Naive thymus-derived CD8-positive, alpha-beta T cell (primary cell): Measurements from ENCODE around the gene ADRB2. TPM values are rescaled to one million over a fixed set of nuclear protein-coding genes. Genes with fewer than 3 reads are reported as not detected.
"Not testable (repeated sequence)": the region's sequence is repeated elsewhere in the genome, so short reads cannot be mapped to it uniquely, and the experiment has no call there.

Experiments
- ATAC-seq, 2 donors: fragments of 150-1000 bp; cut with Tn5 transposase in 1 of 2; sonication (Bioruptor Pico), chemical (Tn5 transposase) in 1 of 2; 1 replicate in 1 of 2; 2 replicates in 1 of 2; pipeline ENCODE4 v1.10.0; 2021; ENCODE audit warnings: mild to moderate bottlenecking in 2 of 2, moderate library complexity in 2 of 2
- POLR2A ChIA-PET: fragments of 350-600 bp; sonication (Branson Sonifier 250); formaldehyde crosslinking; loops from one replicate; lab custom pipeline; 2021; ENCODE audit warnings: antibody characterized with exemption; lab: Charles Lee
- DNase-seq, 10 donors: peaks; one replicate each; pipeline versions ENCODE4 v3.0.0 to v3.0.0-alpha.2; 2020 to 2022
- H3K27ac Mint-ChIP-seq, 10 donors: one replicate each; pipeline ENCODE4 v1.8.0; 2020 to 2022; ENCODE audit warnings: mild to moderate bottlenecking in 10 of 10, mixed read lengths in 10 of 10, moderate library complexity in 4 of 10, inconsistent platforms in 1 of 10
- H3K27me3 Mint-ChIP-seq, 5 donors: one replicate each; pipeline ENCODE4 v1.8.0; 2021 to 2022; ENCODE audit warnings: mixed read lengths in 5 of 5
- H3K36me3 Mint-ChIP-seq, 3 donors: one replicate each; pipeline ENCODE4 v1.8.0; 2020 to 2022; ENCODE audit warnings: mixed read lengths in 3 of 3, mild to moderate bottlenecking in 2 of 3, inconsistent platforms in 1 of 3
- H3K4me1 Mint-ChIP-seq, 4 donors: one replicate each; pipeline ENCODE4 v1.8.0; 2021 to 2022; ENCODE audit warnings: mixed read lengths in 4 of 4
- H3K4me3 Mint-ChIP-seq, 10 donors: one replicate each; pipeline ENCODE4 v1.8.0; 2020 to 2022; ENCODE audit warnings: mild to moderate bottlenecking in 10 of 10, mixed read lengths in 10 of 10, moderate library complexity in 6 of 10, inconsistent platforms in 1 of 10
- H3K9me3 Mint-ChIP-seq, 9 donors: one replicate each; pipeline ENCODE4 v1.8.0; 2020 to 2022; ENCODE audit warnings: mixed read lengths in 9 of 9, mild to moderate bottlenecking in 3 of 9, inconsistent platforms in 1 of 9, moderate library complexity in 1 of 9
- polyA plus RNA-seq, 3 donors: library from polyadenylated mRNA; unstranded; fragments of 300-500 nt; fragmentation: Illumina TruSeq; gene quantifications; one replicate each; pipeline ENCODE4 v1.2.3, GENCODE V29; 2021
- total RNA-seq, 8 experiments: library from RNA in 2 of 8; stranded (reverse) in 2 of 8; gene quantifications; one replicate each; pipeline ENCODE4 v1.2.3 and lab custom pipeline; 2021 to 2026

The ADRB2 gene
- total and polyA plus RNA-seq, 5 experiments from 2014 or later: 0.33 to 12.9 (median 2.1) TPM; not detected in 1

DNA sequence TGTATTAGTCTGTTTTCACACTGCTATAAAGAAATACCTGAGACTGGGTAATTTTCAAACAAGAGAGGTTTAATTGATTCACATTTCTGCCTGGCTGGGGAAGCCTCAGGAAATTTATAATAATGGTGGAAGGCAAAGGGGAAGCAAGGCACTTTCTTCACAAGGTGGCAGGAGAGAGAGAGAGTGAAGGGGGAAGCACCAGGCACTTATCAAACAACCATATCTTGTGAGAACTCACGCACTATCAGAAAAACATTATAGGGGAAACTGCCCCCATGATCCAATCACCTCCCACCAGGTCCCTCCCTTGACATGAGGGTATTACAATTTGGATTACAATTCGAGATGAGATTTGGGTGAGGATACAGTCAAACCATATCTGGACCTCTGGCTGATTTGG is 34.7 kb downstream of the ADRB2 start:
- H3K4me1 Mint-ChIP-seq: peaks cover 0 to 40% (median 2%) of the 10 kb centered on the region in 4 donors
- no peak overlapping the region for H3K4me3 Mint-ChIP-seq
- H3K27ac Mint-ChIP-seq: peak overlapping the region in 1 of 10 donors; percentile 49

DNA sequence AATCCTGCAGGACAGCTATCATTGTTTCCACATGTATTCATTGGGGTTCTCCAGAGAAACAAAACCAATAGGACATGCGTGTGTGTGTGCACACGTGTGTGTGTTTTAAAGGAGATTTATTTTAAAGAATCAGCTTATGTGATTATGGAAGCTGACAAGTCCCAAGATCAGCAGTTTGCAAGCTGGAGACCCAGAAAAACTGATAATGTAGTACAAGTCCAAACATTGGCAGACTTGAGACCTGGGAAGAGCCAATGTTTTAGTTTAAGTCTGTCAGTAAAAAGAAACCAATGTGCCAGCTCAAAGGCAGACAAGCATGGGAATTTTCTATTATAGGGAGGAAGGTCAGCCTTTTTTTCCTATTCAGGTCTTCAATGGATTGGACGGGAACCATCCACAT is 35.3 kb downstream of the ADRB2 start:
- Mint-ChIP-seq H3K4me3 (no peak overlapping the region), H3K9me3 (no peaks in the 10 kb centered on the region), H3K27ac (no peak overlapping the region), H3K36me3 (no peaks in the 10 kb centered on the region), H3K4me1 (peaks cover 0 to 34% (median under 1%) of the 10 kb centered on the region in 4 donors), H3K27me3 (peaks cover 0 to 8% (median 0%) of the 10 kb centered on the region in 5 donors)
- DNase-seq (no peak), ATAC-seq (no peak)
- POLR2A ChIA-PET: no interaction called here

More for the DNA sequence above, 34.7 kb downstream of the ADRB2 start:
- no peaks in the 10 kb centered on the region for H3K36me3 Mint-ChIP-seq
- peaks cover 0 to 8% (median 0%) of the 10 kb centered on the region in 5 donors for H3K27me3 Mint-ChIP-seq
- no peaks in the 10 kb centered on the region for H3K9me3 Mint-ChIP-seq
- no peak for ATAC-seq
- DNase-seq: no peak
- POLR2A ChIA-PET: no interaction called here

DNA sequence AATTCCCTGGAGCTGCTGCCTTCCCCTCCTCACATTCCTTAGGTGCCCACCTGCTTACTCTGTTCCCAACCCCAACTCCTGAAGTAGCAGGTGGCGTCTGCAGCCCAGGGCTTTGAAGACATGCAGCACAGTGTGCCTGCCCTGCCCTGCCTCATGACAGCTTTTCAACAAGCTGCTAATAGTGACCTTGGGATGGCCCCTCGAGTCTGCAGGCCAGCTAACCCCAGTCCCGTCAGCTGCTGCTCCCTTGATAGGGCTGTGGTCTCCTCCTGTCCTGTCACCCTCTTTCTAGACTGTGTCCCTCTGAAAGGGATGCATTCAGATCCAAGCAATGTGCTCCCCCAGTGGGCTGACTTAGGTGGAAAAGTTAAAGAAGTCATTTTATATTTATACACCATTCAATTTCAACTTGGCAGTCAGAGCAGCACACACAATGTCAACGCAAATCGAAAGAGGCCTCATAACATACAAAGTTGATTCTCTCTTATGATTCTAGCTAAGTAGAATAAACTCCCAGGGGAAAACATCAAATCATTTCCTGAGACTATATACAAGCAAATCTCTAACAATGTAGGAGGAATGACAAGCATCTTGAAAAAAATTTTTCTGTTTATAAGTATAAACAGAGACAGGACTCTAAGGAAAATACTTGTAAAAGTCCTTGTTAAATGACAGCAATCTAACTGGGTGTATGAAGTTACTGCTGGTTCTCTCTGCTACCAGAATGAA is 37.9 kb downstream of the ADRB2 start:
- POLR2A ChIA-PET: no interaction called here
- Mint-ChIP-seq H3K36me3 (no peaks in the 10 kb centered on the region), H3K27me3 (peaks cover 0 to 8% (median 0%) of the 10 kb centered on the region in 5 donors), H3K4me1 (peaks cover 0 to 26% (median 0%) of the 10 kb centered on the region in 4 donors), H3K4me3 (no peak overlapping the region), H3K27ac (no peak overlapping the region), H3K9me3 (no peaks in the 10 kb centered on the region)
- ATAC-seq (no peak), DNase-seq (no peak)

DNA sequence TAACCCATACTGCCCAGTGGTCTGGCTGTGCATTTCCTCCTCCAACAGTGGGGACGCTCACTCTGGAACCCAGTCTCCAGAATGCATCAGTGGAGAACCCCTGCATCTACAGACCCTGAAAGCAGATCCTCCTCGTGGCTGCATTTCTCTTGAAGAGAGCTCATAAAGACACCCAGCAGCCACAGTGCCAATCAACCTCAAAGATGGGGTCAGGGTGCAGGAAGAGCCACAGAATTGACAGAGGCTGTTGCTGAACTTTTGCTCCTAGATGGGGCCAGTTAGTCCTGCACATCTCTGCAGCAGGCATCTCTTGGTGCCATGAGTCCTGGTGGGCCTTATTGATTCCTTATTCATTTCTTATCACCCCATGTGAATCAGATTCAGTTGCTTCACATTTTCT is 39.6 kb downstream of the ADRB2 start:
- Mint-ChIP-seq H3K4me3 (no peak overlapping the region), H3K4me1 (peaks cover 0 to 14% (median 0%) of the 10 kb centered on the region in 4 donors), H3K9me3 (no peaks in the 10 kb centered on the region), H3K27ac (no peak overlapping the region), H3K36me3 (no peaks in the 10 kb centered on the region), H3K27me3 (peaks cover 0 to 8% (median 0%) of the 10 kb centered on the region in 5 donors)
- no peak for DNase-seq
- no peak for ATAC-seq
- POLR2A ChIA-PET: no interaction called here

DNA sequence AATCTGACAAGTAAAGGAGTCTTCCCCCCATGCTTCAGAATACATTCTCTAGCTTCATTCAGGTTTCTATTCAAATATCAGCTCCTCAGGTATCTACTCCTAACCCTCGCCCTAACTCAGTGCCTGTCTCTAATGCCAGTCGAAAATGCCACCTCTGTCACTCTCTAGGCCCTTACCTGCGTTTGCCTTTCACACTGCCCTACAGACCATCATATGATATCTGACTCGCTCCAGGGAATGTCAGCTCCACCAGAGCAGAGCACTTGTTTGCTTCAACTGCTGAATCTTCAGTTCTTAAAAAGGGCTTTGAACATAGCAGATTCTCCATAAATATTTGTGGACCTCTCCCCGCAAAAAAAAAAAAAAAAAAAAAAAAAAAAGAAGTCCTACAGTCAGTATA is 46.7 kb downstream of the ADRB2 start:
- POLR2A ChIA-PET: no interaction called here
- peak overlapping the region in 1 of 10 donors; percentile 27 for H3K27ac Mint-ChIP-seq
- no peaks in the 10 kb centered on the region for H3K9me3 Mint-ChIP-seq
- H3K4me3 Mint-ChIP-seq: no peak overlapping the region
- H3K27me3 Mint-ChIP-seq: peaks cover 0 to 3% (median 2%) of the 10 kb centered on the region in 5 donors
- H3K36me3 Mint-ChIP-seq: no peaks in the 10 kb centered on the region
- H3K4me1 Mint-ChIP-seq: peaks cover 0 to 8% (median under 1%) of the 10 kb centered on the region in 4 donors
- DNase-seq (no peak), ATAC-seq (no peak)

DNA sequence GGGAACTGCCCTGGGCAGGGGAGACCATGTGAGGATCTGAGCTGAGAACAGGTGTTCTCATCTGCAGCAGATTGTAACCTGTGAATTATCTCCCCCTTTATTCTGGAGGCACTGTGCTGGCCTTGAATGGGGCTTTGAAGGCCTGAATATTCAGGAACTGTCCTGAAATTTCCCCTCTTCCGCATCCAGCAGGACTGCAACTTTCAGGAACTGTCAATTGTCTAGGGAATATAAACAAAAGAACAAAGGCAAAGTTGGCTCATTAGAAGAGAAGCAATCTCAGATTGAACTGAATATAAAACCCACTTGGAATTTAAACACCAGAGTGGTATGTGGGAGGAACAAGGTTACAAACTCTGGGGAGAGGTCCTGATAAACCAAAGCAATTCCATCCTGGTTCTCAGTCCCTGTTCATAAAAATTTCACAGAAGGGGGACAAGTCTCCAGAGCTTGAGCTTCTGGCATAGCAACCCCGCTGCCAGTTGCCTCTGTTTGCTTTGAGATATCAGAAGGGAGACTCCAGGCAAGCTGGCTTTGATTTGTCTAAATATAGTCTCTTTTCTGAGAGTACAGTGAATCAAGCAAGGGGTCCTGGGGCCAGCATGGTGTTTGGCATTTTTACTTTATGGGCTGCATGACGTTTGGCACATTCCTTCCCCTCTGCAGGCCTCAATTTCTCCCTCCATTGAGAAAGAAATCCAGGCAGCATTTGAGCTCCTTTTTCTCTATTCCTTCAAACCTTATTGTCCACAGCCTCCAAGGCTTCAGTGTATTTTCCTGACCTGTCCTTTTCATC is 47.5 kb downstream of the ADRB2 start:
- no peak overlapping the region for H3K4me3 Mint-ChIP-seq
- no peak overlapping the region for H3K27ac Mint-ChIP-seq

DNA sequence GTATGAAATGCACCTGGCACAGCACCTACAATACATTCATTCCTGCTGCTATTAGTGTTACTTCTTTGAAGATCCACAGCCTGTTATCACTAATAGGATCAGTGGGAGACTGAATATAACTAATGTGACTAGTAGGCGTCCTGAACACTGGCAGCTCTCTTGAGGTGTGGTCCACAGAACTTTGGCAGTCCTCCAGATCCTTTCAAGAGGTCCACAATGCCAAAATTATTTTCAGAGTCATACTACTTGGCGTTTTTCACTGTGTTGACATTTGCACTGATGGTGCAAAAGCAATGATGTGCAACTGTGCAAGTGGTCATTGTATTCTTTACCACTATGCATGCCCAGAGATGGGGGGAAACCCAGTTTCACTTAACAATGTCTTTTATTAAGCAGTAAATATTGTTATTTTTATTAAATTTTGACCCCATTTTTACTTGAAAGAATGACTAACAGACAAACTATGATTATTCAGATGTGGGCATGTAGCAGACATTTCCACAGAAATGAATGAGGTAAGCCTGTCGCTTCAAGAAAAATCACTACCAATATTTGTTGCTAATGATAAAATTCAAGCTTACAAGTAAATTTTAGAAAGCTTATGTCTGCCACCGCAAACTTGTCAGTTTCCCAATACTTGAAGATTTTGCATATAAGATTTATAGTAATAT is 48.9 kb downstream of the ADRB2 start:
- no peak overlapping the region for H3K4me3 Mint-ChIP-seq
- POLR2A ChIA-PET: no interaction called here
- peaks cover 0 to 3% (median 2%) of the 10 kb centered on the region in 5 donors for H3K27me3 Mint-ChIP-seq
- peaks cover 0 to 1% (median under 1%) of the 10 kb centered on the region in 4 donors for H3K4me1 Mint-ChIP-seq
- ATAC-seq: no peak
- no peaks in the 10 kb centered on the region for H3K36me3 Mint-ChIP-seq
- no peaks in the 10 kb centered on the region for H3K9me3 Mint-ChIP-seq
- H3K27ac Mint-ChIP-seq: no peak overlapping the region
- no peak for DNase-seq

More for the DNA sequence above, 47.5 kb downstream of the ADRB2 start:
- ATAC-seq (no peak), DNase-seq (no peak)
- Mint-ChIP-seq H3K36me3 (no peaks in the 10 kb centered on the region), H3K9me3 (no peaks in the 10 kb centered on the region), H3K27me3 (peaks cover 0 to 3% (median 2%) of the 10 kb centered on the region in 5 donors), H3K4me1 (peaks cover 0 to 4% (median under 1%) of the 10 kb centered on the region in 4 donors)
- POLR2A ChIA-PET: no interaction called here

DNA sequence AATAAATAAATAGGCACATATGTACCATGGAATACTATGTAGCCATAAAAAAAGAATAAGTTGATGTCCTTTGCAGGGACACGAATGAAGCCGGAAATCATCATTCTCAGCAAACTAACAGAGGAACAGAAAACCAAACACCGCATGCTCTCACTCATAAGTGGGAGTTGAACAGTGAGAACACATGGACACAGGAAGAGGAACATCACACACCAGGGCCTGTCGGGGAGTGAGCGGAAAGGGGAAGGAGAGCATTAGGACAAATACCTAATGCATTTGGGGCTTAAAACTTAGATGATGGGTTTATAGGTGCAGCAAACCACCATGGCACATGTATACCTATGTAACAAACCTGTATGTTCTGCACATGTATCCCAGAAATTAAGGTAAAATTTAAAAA is 51.0 kb downstream of the ADRB2 start:
- ATAC-seq, H3K27ac Mint-ChIP-seq, H3K27me3 Mint-ChIP-seq, DNase-seq, H3K36me3 Mint-ChIP-seq, H3K4me1 Mint-ChIP-seq, H3K4me3 Mint-ChIP-seq, H3K9me3 Mint-ChIP-seq, POLR2A ChIA-PET: not testable (repeated sequence)

Other genes with a start within 250 kb of the ADRB2 start
- gene HTR4, start 172.1 kb upstream of the ADRB2 start, total RNA-seq: not detected
- gene HTR4, start 172.1 kb upstream of the ADRB2 start, polyA plus RNA-seq: not detected
- not detected for gene SH3TC2, start 236.5 kb downstream of the ADRB2 start, total RNA-seq
- not detected for gene SH3TC2, start 236.5 kb downstream of the ADRB2 start, polyA plus RNA-seq